GM13977 (cell line): Measurements from ENCODE around the gene ZEB2.
A peak's percentile ranks its signal among the peaks of the same experiment; 100 is the strongest.
"Not testable (repeated sequence)": the region's sequence is repeated elsewhere in the genome, so short reads cannot be mapped to it uniquely, and the experiment has no call there.

Source experiments
- DNase-seq: peaks from one replicate; pipeline ENCODE4 v3.0.0; 2012; ENCODE audit warnings: low spot score
- CTCF ChIP-seq: IDR thresholded peaks from 2 replicates; pipeline ENCODE4 v1.5.1; 2012; ENCODE audit warnings: mild to moderate bottlenecking, control low read depth; ENCODE audit not compliant: insufficient read depth; ENCODE audit errors: extremely low read depth, missing control alignments
- in situ Hi-C: fragments of 300-500 bp; cut with MboI; formaldehyde crosslinking; loops from one replicate; pipeline ENCODE4 v1.12.0; 2022; ENCODE audit warnings: low sequenced_read_pairs, low pct_unique_long_range_greater_than_20kb, mixed read lengths, inconsistent platforms; ENCODE audit not compliant: unreplicated experiment

The ZEB2 gene

GRCh38 chr2:144366825-144367429, 153.0 kb downstream of the ZEB2 start:
- no peak for TF ChIP-seq CTCF
- in situ Hi-C loops: no loop called here
- DNase-seq: no peak

GRCh38 chr2:144364944-144365738, 154.8 kb downstream of the ZEB2 start:
- DNase-seq: peak; percentile 65
- no peak for TF ChIP-seq CTCF
- in situ Hi-C loops: no loop called here

DNA sequence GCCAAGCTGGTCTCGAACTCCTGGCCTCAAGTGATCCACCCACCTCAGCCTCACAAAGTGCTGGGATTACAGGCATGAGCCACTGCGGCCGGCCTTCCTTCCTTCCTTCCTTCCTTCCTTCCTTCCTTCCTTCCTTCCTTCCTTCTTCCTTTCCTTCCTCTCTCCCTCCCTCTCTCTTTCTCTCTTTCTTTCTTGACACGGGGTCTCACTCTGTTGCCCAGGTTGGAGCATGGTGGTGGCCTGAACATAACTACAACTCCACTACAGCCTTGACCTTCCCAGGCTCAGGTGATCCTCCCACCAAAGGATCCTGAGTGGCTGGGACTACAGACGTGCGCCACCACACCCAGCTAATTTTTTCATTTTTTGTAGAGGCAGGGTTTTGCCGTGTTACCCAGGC, 155.7 kb downstream of the ZEB2 start:
- DNase-seq, in situ Hi-C loops: not testable (repeated sequence)

GRCh38 chr2:144362401-144362800, 157.5 kb downstream of the ZEB2 start:
- TF ChIP-seq CTCF: no peak
- in situ Hi-C loops: no loop called here
- DNase-seq: no peak

DNA sequence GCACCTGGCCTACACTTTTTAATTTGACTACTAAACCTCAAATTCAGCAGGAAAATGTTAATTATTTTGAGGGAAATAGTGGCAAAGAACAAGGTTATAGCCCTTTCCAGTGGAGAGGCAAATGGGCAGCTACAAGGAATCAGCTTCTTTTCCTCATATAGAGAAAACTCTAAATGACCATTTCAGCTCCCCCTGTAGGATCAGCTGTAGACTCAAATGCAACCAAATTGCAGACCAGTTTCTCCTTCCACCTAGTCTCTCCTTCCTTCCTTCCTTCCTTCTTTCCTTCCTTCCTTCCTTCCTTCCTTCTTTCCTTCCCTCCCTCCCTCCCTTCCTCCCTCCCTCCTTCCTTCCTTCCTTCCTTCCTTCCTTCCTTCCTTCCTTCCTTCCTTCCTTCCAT, 158.2 kb downstream of the ZEB2 start:
- DNase-seq: no peak
- TF ChIP-seq CTCF: no peak
- in situ Hi-C loops: no loop called here

DNA sequence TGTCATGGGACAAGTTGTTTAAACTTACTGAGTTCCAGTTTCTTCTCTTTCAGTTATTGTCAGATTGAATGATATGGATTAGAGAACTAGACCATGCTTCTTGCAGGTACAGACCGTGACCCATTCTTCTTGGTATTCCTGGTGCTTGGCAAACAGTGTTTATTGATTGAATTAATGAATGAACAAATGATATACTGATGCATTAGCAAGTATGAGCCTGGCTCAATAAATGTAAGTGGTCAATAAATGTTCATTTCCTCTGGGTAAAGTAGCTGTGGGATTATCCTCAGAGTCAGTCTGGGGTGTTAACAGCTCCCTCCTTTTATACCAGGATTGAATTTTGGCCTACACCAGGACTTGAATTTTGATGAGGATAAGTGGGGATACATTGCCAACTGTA, 160.2 kb downstream of the ZEB2 start:
- no peak for TF ChIP-seq CTCF
- in situ Hi-C loops: no loop called here
- DNase-seq: no peak

- in situ Hi-C loops: no loop called here
- DNase-seq: peak; percentile 64
- TF ChIP-seq CTCF: no peak
Measured at GRCh38 chr2:144358979-144359541, 160.9 kb downstream of the ZEB2 start.
